SU-DHL-6 (cell line): Measurements from ENCODE around the gene FOXP2.

Experiments used
- EZH2phosphoT487 ChIP-seq: fragments of 200-600 bp; sonication (generic), shearing (Covaris generic); conservative IDR thresholded peaks from 2 replicates; pipeline ENCODE4 v1.6.1; 2018; ENCODE audit warnings: mild to moderate bottlenecking, antibody characterized with exemption, low read length, moderate library complexity, mixed read lengths
- TF ChIP-seq, protein P1 (sequence below): fragments of 200-600 bp; sonication (generic); IDR thresholded peaks from one replicate; pipeline ENCODE4 v1.5.1; 2017; ENCODE audit warnings: antibody characterized with exemption, mild to moderate bottlenecking, low read length, moderate library complexity; ENCODE audit not compliant: insufficient read depth, poor library complexity, severe bottlenecking

DNA sequence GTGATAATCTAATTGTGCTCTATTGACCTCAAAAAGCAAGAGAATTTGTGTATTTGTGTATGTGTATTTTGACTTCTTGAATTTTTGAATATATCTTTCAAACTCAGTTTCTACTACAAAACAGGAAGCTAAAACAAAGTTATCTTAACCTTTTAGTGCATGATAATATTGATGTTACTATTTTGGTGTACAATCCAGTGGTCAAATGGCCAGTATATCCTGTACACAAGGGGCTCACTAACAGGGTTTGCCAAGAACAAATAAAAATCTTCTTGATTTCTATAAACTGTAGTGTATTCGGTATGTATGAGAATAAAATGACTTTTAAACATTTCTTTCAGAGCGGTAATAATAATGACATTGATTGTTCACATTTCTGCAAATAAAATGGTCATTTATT lies 69.6 kb downstream of the FOXP2 start:
- TF ChIP-seq EZH2phosphoT487, result no peak
- TF ChIP-seq, protein P1, sequence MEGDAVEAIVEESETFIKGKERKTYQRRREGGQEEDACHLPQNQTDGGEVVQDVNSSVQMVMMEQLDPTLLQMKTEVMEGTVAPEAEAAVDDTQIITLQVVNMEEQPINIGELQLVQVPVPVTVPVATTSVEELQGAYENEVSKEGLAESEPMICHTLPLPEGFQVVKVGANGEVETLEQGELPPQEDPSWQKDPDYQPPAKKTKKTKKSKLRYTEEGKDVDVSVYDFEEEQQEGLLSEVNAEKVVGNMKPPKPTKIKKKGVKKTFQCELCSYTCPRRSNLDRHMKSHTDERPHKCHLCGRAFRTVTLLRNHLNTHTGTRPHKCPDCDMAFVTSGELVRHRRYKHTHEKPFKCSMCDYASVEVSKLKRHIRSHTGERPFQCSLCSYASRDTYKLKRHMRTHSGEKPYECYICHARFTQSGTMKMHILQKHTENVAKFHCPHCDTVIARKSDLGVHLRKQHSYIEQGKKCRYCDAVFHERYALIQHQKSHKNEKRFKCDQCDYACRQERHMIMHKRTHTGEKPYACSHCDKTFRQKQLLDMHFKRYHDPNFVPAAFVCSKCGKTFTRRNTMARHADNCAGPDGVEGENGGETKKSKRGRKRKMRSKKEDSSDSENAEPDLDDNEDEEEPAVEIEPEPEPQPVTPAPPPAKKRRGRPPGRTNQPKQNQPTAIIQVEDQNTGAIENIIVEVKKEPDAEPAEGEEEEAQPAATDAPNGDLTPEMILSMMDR, result no peak
